ENCODE measurements around the gene ZNF80.

ZNF80 gene

GRCh38 chr3:114192136-114192535 lies 45.2 kb downstream of the ZNF80 start:
- TF ChIP-seq CTCF (IDR thresholded peaks at IDR 0.05; ENCODE audit: borderline replicate concordance, insufficient read depth, low read depth, low read length) = no peak
- no peak overlapping the region for H3K4me3 ChIP-seq (ENCODE audit: low read depth, low read length)

- no peak for TF ChIP-seq CTCF (IDR thresholded peaks at IDR 0.05; ENCODE audit: borderline replicate concordance, insufficient read depth, low read depth, low read length)
- no peak overlapping the region for H3K4me3 ChIP-seq (ENCODE audit: low read depth, low read length)
Observed at GRCh38 chr3:114186501-114186900, 50.9 kb downstream of the ZNF80 start.

Data from GM12875 (cell line).